Left renal cortex interstitium (tissue), 4 donors: ENCODE data around the gene FGFBP3. TPM values are rescaled to one million over a fixed set of nuclear protein-coding genes. Genes with fewer than 3 reads are reported as not detected.

ENCODE experiments used
- DNase-seq, 4 donors: peaks; one replicate each; pipeline ENCODE4 v3.0.0-alpha.2; 2013; ENCODE audit warnings: low read depth in 4 of 4, low spot score in 2 of 4, missing footprints in 1 of 4
- polyA plus RNA-seq, 4 donors: library from polyadenylated mRNA; unstranded; fragments of 120-200 nt; gene quantifications; one replicate each; pipeline ENCODE4 v1.2.1, GENCODE V29; 2013; ENCODE audit not compliant: insufficient read length in 4 of 4

FGFBP3 gene, protein sequence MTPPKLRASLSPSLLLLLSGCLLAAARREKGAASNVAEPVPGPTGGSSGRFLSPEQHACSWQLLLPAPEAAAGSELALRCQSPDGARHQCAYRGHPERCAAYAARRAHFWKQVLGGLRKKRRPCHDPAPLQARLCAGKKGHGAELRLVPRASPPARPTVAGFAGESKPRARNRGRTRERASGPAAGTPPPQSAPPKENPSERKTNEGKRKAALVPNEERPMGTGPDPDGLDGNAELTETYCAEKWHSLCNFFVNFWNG
- 1 to 10 TPM; 2.6 to 3.9 (median 3.2) TPM for polyA plus RNA-seq

DNA sequence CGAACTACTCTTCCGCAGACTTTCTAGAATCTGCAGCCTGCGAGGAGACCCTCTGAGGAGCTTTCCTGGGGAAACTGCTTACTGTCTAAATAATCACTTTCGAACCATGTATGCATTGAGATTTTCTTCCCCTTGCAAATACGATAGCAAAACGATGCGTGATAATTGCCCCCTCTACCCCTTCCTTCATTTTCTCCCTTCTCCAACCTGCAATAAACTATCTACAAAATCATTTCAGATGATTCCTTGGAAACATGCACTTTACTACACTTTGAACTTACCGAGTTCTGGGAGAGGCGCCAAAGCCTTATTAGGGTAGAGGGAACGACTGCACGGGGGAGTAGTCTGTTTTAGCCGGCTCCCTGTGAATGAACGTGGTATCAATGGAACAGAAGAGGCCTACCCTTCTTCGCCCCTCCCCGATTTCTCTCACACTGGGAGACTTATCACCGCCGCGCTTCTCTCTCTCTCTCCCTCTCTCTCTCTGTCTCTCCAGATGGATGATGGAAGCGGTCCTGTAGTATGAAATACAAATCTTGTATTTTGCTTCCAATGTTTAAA lies at the start of gene FGFBP3:
FGFBP3 (minus strand) TSS at position 370 of the 561 bp plus-strand sequence. CDS start 517 bp downstream, outside the sequence.
- DNase-seq = peak in 2 of 4 donors; percentile 24 to 60

DNA sequence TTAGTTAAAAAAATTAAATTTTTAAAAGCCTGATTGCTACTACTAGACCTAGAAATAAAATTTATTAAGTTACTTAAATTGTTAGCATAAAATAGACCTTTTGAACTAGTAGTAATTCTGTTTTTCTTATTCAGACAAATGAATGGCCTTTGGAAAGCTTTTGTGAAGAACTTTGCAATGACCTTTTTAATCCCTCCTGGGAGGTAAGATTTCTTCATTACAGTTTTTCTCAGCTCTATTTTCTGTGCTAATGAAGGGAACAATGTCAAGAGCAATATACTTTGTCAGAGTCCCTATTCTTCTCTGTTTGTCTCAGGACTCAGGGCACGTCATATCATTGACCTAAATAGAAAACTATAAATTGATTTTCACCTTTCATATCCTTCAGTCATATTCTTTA lies 47.8 kb upstream of the FGFBP3 start:
- DNase-seq = no peak

DNA sequence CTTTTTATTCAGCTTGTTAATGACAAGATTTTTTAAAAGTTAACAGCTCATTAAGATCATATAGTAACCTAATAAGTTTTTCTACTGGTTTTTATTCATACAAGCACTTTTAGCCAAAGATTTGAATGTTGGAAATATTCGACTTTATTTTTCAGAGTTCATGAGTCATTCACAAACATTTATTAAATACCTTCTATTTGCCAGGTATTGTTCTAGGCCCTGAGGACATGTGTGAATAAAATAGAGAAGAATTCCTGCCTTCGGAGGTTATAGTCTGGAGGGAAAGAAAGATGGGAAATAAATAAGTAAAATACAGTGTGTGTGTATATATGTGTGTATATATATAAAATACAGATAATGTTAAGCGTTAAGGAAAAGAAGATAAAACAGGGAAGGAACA lies 45.8 kb upstream of the FGFBP3 start:
- no peak for DNase-seq

DNA sequence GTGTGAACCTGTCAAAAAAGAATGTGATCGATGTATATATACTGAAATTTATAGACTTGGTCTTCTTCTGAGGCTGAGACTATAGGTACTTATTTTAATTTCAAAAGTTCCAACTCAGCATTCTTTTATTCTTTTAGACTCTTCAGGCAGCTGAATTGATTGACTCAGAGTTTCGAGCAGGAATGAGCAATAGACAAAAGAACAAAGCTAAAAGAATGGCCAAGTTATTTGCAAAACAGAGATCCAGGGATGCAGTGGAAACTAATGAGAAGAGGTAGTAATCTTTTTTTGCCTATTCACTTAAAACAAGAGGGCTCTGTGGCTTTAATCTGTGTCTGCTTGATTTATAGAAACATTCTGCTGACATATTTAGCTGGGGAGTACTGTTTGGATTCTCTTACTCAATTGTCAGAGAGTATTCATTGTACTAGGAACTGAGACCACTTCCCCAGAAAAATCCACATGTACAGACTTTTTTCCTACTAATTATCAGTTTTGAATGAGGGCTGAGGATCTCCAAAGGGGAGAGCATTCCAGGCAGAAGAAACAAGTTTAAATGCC lies 44.4 kb upstream of the FGFBP3 start:
- DNase-seq = no peak

DNA sequence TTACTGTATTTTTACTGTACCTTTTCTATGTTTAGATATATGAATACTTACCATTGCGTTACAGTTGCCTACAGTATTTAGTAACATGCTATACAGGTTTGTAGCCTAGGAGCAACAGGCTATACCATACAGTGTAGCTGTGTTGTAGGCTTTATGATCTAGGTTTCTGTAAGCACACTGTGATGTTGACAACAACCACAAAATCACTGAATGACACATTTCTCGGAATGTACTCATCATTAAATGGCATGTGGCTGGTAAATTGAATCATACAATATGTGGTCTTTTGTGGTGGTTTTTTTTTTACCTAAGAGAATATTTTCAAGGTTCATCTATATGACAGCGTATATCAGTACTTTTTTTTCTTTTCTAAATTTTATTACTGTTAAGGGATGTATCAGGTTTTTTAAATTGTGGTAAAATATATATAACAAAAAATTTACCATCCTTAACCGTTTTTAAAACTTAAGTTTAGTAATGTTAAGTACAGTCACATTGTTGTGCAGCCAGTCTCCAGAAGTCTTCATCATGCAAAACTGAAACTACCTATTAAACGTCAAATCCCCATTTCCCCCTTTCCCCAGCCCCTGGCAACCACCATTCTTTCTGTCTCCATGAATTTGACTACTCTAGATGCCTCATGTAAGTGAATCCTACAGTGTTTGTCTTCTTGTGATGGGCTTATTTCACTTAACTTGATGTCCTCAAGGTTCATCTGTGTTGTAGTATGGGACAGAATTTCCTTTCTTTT lies 35.8 kb upstream of the FGFBP3 start:
- no peak for DNase-seq

DNA sequence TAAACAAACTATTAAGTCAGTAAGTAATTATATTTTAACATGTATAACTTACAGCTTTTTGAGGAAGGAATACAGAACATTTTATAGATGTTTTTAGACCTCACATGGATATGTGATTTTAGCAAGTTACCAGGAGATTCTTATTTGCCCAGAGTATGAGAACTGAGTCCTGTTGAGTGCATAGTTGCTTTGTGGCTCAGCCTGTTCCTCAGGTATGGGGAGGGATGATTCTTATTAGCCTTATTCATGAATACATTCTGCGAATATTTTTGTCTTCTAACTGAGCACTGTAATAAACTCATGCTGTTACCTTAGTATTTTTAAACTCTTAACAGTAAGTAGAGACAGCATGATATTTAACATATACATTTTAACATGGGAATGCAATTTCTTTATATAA lies 32.1 kb upstream of the FGFBP3 start:
- DNase-seq = no peak

DNA sequence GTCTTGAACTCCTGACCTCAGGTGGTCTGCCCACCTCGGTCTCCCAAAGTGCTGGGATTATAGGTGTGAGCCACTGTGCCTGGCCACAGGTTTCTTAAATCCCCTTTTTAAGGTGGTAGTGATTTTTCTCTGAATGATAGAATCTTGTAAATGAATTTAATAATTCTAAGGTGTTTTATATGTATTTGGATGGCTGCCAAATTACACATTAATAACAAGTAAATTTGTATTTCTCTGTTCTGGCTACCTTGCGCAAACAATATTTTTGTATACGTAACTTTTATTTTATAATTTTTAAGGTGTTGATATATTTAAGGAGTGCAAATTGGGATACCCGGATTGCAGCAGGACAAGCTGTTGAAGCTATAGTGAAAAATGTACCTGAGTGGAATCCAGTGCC lies 30.4 kb upstream of the FGFBP3 start:
- DNase-seq = no peak

DNA sequence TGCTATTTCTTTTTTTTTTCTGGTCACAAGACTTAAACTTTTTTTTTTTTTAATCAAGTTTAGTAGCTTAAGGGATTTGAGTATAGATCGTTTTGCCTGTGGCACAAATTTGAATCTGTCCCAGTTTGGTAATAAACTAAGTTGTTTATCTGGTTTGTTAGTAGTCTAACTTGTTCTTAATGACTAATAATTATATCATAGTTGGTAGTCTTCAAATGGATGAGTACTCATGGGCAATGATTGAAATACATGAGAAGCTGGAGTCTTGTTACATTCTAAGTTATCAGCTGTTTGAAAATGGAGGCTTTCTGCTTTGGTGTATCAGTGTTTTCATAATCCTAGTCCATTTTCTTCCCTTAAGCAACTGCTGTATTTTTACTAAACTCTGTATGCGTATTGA lies 26.6 kb upstream of the FGFBP3 start:
- no peak for DNase-seq

DNA sequence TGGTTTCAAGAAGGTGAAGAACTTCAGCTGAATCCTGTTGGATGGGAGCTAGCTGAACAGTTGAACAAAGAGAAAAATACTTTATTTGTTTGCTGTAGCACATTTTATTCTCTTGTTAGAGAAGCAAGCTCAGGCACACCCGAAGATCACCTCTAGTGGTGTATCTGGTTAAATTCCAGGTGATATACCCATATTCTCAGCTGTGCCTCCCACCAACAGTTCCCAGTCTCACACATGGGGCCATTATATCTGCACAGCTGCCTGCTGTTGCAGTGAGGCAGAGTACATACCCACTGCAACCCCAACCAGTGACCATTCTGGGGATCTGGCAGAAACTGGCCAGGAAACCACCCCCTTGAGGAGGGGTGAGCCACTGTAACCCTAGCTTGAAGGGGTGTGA lies 23.5 kb upstream of the FGFBP3 start:
- no peak for DNase-seq

DNA sequence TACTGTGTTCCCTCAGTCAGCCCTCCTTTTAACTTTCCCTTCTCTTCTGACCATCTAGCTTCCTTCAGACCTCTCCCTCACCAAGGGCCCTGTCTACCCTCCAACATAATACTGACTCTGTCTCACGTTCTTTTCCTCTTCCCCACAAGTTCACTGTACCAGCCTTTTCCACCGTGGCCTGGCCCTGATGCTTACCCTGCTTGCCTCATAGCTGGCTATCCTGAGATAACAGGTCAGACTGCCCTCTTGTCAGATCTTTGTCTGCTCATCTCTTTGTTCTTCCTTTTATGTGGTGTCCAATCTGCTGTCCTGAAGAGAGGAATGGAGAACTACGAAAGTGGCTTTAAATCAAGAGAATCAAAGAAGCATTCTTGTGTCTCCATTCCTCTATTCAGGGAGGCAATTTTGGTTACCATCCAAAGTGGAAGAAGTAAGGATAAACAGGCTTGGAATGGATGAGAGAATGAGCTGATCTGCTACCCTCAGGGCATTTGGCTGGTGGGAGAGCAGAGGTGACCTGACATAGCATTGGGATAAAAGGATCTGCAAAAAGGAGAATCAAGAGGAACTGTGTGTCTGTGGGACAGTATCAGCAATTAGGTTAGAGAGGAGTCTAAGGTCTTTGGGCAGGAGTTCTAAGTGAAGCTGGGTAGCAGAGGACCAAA lies 22.4 kb upstream of the FGFBP3 start:
- no peak for DNase-seq

DNA sequence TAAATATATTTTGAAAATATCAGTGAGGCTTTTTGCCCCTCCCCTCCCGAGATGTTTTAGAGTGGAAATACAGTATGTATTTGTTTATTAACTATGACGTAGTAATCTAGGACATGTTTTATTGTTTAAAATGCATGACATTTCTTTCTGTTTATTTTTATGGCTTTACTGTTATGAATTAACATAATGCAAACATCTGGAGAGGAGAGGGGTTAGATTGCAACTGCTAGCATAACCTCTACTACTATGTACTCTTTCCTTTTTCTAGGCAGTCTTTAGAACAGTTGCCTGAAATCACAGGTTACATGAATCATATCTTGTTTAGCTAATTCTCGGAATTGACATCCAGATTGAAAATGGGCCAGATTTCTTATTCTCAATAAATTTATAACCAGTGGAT lies 21.7 kb upstream of the FGFBP3 start:
- no peak for DNase-seq

DNA sequence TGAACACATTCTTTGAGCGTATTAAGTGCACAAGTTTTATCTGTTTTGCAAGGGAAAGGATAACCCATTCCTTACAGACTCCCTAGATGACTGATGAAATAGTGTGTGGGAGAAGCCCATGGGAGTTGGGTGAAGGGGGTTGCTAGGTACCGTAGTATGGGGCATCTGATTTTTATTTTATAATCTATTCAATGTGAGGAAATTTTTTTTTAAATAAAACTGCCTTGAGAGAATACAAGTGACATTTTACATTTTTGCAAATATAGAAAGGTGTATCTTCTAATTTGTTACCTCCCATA lies 15.7 kb upstream of the FGFBP3 start:
- no peak for DNase-seq

DNA sequence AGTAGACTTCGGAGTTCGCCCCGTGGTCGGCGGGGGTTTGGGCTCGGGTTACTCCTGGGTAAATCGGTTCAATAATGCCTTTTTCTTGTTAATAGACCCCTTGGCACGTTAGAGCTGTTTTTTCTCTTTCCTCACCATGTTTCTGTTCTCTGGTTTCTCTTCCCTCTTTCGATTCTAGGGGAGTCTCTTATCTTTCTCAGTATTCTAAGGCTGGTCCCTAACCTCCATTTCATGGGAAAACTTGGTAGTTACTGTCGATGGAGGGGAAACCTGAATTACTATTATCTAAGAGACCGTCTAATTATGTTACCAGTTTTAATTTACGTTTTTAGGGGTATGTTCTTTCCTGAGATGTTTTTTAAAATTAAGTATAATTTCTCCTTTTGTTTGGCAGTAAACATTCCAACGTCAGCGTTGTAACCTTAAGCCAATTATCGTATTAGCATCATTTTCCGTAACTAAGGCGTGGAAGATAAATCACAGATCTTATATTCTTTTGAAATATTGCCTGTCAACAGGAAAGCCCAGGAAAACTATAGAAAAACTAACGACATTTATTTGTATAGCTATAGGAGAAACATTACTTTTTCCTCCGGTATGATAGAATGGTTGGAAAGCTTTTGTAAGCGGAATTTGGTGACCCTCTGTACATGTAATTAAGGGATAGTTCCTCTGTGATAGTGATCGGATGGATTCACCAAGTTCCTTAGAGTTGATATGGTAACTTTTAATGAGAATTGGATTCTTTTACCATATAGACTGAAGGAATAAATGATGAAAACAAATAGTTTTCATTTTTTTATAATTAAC lies 15.1 kb upstream of the FGFBP3 start:
- DNase-seq = peak in 3 of 4 donors; percentile 20 to 64 (median 32)

DNA sequence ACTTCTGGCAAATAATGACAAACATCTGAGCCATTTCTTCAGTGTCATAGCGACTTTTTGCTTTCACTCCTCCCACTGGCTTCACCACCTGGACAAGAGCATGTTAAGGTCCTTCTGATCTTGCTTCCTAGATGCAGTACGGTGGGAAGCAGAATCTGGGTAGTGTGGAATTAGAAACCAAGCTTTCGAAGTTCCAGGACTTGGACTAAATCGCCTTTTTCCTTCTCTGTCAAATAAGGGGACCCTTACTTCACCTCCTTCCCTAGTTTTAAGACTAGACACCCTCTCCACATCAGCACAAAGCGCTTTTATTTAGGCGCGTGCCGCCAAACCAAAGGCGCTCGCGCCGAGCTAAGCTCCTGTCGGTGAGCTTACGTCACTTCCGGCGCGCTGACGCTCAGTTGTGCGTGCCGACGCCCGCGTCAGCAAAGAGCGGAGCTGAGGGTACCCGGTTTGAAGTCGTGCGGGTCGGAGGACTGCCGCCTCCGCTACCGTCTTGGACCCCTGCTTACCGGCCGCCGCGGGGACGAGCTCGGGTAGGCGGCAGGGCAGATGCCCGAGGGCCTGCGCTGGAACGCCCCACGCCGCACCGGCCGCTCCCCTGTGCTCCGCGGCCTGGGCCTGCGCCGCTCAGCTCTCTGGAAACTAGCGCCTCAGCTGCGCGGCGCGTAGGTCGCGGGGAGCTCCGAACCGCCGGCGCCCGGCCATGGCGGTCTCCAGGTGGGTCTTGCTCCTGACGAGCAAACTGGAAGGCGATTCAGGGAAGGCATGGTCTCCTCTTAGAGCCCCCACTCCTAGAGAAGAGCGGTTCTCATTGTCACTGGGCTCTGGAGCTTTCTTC lies 14.3 kb upstream of the FGFBP3 start, which contains the start of gene BTAF1:
BTAF1 (plus strand) TSS at position 400 of the 841 bp plus-strand sequence; CDS start at position 707, 307 bp downstream.
- peak; percentile 84 to 95 (median 94) for DNase-seq

DNA sequence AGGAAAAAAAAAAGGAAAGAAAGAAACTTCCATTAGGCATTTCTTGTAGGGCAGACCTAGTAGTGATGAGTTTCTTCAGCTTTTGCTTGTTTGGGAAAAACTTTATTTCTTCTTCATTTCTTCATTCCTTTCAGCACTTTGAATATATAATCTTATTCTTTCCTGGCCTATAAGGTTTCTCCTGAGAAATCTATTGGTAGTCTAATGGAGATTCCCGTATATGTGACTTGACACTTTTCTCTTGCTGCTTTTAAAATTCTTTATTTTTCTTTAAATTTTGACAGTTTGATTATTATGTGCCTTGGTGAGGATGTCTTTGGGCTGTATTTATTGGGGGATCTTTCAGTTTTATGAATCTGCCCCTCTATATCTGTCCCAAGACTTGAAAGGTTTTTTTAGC lies 10.4 kb upstream of the FGFBP3 start:
- DNase-seq = no peak

DNA sequence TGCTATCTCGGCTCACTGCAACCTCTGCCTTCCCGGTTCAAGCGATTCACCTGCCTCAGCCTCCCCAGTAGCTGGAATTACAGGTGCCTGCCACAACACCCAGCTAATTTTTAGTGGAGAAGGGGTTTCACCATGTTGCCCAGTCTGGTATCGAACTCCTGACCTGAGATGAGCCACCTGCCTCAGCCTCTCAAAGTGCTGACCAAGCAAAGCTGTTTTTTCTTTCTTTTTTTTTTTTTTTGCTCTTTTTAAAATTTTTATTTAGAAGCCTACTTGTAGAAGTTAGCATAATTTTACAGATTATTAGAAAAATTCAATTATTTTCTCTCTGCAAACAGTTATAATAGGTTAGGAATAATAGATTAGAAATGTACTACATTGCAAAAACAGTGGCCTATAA lies 1.2 kb upstream of the FGFBP3 start:
- no peak for DNase-seq

DNA sequence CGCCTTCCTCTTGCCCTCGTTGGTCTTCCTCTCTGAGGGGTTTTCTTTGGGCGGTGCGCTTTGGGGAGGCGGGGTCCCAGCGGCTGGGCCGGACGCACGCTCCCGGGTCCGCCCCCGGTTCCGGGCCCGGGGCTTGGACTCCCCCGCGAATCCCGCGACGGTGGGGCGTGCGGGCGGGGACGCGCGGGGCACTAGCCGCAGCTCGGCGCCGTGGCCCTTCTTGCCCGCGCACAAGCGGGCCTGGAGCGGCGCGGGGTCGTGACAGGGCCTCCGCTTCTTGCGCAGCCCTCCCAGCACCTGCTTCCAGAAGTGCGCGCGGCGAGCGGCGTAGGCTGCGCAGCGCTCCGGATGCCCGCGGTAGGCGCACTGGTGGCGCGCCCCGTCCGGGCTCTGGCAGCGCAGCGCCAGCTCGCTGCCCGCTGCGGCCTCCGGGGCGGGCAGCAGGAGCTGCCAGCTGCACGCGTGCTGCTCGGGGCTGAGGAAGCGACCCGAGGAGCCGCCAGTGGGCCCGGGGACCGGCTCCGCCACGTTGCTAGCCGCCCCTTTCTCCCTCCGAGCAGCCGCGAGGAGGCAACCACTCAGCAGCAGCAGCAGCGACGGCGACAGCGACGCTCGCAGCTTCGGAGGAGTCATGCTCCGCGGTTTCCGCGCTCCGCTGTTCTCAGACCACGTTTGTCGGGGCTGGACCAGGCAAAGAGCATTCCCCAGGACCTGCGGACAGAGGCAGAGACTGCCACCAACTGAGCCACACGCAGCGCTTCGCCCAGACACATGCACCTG lies 759 bp downstream of the FGFBP3 start:
- peak in 3 of 4 donors; percentile 76 to 79 (median 77) for DNase-seq

DNA sequence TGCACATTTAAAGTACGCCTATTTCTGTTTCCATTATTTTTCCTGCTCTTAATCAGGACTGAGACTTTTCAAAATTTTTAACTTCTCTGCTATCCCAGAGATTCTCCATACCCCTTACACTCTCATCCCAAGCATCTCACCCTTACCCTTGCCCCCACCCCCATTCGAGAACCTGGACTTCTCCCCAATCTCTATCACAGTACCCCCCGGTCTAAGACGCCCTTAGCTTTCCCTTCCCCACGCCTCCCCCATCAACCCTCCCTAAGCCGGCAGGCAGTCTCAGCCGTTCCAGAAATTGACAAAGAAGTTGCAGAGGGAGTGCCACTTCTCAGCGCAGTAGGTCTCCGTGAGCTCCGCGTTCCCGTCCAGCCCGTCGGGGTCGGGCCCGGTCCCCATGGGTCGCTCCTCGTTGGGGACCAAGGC lies 1.4 kb downstream of the FGFBP3 start:
- no peak for DNase-seq
